Vagina (tissue), 2 donors: ENCODE results near the gene DNAH14.
"Not testable (repeated sequence)": the region's sequence is repeated elsewhere in the genome, so short reads cannot be mapped to it uniquely, and the experiment has no call there.

Source experiments
- POLR2A ChIP-seq, 2 donors: fragments of 450-650 bp; IDR thresholded peaks; one replicate each; pipeline ENCODE4 v1.6.1; 2017; ENCODE audit warnings: antibody characterized with exemption in 2 of 2, mild to moderate bottlenecking in 2 of 2, moderate library complexity in 2 of 2
- TF ChIP-seq, protein P1 (sequence below), 3 experiments: fragments of 450-650 bp in 2 of 3; fragments of 200-600 bp in 1 of 3; sonication (generic) in 1 of 3; IDR thresholded peaks; one replicate each; pipeline ENCODE4 v1.5.1; 2017 to 2019; ENCODE audit warnings: antibody characterized with exemption in 3 of 3, mild to moderate bottlenecking in 2 of 3, moderate library complexity in 2 of 3

DNA sequence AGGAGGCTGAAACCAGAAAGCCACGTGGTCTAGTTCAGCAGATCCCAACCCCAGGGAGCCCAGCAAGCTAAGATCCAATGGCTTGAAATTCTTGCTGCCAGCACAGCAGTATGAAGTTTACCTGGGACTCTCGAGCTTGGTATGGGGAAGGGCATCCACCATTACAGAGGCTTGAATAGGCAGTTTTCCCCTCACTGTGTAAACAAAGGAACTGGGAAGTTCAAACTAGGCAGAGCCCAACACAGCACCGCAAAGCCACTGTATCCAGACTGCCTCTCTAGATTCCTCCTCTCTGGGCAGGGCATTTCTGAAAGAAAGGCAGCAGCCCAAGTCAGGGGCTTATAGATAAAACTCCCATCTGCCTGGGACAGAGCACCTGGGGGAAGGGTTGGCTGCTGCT is 280.7 kb downstream of the DNAH14 start:
- not testable (repeated sequence) for TF ChIP-seq POLR2A (IDR thresholded peaks at IDR 0.05)
- TF ChIP-seq, protein P1, sequence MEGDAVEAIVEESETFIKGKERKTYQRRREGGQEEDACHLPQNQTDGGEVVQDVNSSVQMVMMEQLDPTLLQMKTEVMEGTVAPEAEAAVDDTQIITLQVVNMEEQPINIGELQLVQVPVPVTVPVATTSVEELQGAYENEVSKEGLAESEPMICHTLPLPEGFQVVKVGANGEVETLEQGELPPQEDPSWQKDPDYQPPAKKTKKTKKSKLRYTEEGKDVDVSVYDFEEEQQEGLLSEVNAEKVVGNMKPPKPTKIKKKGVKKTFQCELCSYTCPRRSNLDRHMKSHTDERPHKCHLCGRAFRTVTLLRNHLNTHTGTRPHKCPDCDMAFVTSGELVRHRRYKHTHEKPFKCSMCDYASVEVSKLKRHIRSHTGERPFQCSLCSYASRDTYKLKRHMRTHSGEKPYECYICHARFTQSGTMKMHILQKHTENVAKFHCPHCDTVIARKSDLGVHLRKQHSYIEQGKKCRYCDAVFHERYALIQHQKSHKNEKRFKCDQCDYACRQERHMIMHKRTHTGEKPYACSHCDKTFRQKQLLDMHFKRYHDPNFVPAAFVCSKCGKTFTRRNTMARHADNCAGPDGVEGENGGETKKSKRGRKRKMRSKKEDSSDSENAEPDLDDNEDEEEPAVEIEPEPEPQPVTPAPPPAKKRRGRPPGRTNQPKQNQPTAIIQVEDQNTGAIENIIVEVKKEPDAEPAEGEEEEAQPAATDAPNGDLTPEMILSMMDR (IDR thresholded peaks at IDR 0.05), result not testable (repeated sequence)
